Lower leg skin (tissue), 3 donors: ENCODE data around the gene SNX18.

ENCODE experiments used
- POLR2A ChIP-seq, 2 donors: fragments of 450-650 bp; IDR thresholded peaks; one replicate each; pipeline ENCODE4 v1.6.1; 2016 to 2017; ENCODE audit warnings: antibody characterized with exemption in 2 of 2, mild to moderate bottlenecking in 1 of 2, moderate library complexity in 1 of 2
- TF ChIP-seq, protein P1 (sequence below), 3 donors: fragments of 450-650 bp; IDR thresholded peaks; one replicate each; pipeline ENCODE4 v1.5.1; 2016; ENCODE audit warnings: antibody characterized with exemption in 3 of 3, mild to moderate bottlenecking in 3 of 3, moderate library complexity in 2 of 3

DNA sequence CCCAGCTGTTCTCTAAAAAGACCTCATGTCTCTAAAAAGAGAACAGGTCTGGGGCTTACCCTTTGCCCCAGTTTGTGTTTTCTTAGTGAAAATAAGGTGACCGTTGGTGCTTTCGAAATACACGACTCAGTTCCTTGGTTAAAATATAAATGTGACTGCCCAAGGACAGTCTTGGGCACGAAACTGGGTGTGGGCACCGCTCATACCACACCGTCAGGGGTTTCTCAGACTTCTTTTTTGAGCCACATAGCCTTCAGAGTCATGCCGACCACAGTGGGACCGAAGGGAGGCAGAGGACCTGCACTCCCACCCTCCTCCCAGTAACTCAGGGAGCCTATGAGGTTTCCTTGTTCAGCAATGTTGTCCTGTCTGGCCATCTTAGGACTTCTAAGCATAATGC lies 6.5 kb downstream of the SNX18 start:
- TF ChIP-seq, protein P1, sequence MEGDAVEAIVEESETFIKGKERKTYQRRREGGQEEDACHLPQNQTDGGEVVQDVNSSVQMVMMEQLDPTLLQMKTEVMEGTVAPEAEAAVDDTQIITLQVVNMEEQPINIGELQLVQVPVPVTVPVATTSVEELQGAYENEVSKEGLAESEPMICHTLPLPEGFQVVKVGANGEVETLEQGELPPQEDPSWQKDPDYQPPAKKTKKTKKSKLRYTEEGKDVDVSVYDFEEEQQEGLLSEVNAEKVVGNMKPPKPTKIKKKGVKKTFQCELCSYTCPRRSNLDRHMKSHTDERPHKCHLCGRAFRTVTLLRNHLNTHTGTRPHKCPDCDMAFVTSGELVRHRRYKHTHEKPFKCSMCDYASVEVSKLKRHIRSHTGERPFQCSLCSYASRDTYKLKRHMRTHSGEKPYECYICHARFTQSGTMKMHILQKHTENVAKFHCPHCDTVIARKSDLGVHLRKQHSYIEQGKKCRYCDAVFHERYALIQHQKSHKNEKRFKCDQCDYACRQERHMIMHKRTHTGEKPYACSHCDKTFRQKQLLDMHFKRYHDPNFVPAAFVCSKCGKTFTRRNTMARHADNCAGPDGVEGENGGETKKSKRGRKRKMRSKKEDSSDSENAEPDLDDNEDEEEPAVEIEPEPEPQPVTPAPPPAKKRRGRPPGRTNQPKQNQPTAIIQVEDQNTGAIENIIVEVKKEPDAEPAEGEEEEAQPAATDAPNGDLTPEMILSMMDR (IDR thresholded peaks at IDR 0.05) = no peak
- TF ChIP-seq POLR2A (IDR thresholded peaks at IDR 0.05) = no peak
